Esophagus mucosa (tissue), 1 donor: ENCODE measurements around the gene SMU1. TPM values are rescaled to one million over a fixed set of nuclear protein-coding genes. Genes with fewer than 3 reads are reported as not detected.
A peak's percentile ranks its signal among the peaks of the same experiment; 100 is the strongest.
"Not testable (repeated sequence)": the region's sequence is repeated elsewhere in the genome, so short reads cannot be mapped to it uniquely, and the experiment has no call there.

Experiments
- ATAC-seq: fragments of 200-7000 bp; cut with Tn5 transposase; one replicate; pipeline ENCODE4 v1.9.1; 2020
- total RNA-seq: library from RNA; stranded (reverse); gene quantifications from one replicate; pipeline ENCODE4 v1.2.4, GENCODE V29; 2023
- donor health status: DM: yes; HTN: yes; CAD: no.

The SMU1 gene
- total RNA-seq, 1 donor from 2014 or later = 11.4 TPM

DNA sequence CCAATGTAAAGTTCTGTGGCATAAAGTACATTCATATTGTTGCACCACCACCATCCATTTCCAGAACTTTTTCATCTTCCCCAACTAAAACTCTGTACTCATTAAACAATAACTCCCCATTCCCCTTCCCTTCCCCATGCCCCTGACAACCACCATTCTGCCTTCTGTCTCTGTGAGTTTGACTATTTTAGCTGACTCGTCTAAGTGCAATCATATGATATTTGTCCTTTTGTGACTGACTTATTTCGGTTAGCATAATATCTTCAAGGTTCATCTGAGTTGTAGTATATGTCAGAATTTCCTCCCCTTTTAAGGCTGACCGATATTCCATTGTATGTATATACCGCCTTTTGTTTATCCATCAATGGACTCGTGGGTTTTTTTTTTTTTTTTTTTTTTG is 29.0 kb upstream of the SMU1 start:
- ATAC-seq = no peak

DNA sequence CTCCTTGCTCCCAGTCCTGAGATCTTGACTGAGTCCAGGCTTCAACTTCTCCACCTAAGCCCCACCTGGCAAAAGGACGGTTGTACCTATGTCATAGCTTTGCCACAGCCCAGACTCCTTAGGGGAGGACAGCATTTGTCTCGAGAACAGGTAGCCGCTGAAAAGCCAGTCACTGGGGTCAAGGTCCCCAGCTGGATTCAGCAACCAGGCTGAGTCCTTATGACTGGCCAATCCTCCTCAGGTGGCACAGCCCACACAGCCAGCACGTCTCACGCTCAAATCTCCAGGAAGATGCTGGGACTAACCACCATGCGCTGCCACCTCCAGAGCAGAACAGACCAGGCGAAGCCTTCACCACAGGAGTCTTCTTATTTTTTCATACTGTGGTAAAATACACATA is 27.9 kb upstream of the SMU1 start:
- ATAC-seq = no peak

DNA sequence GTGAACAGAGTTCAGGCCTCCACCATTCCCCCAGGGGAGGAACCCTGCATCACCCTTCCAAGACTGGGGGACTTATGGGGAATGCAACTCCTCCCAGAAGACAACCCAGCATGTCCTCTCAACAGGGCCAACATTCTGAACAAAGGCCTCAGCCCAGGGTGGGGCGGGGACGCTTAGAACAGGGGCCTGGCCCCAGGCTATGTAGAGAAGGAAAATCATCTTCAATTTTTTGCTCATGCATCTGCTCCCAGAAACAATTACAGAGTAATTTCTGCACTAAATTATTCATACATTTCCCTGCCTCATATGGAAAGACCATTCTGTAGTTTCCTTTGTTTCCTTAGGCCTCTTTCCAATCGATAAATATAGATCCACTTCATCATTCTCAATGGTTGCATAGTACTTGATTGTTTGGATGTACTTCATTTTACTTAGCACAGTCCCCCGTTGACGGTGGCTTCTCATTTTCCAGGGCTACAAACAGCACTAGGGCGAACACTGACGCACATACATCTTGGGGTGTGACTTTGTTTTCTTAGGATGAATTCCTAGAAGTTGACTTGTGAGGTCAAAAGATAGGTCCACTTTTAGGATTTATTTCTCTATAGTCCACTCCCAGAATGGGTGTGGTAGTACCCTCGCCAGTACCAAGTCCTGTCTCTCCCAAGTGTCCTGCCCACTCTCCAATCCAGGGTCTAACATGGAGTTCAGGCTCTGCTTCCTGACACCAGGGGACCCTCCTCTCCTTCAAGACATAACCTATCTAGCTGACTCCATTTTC is 27.2 kb upstream of the SMU1 start:
- no peak for ATAC-seq

DNA sequence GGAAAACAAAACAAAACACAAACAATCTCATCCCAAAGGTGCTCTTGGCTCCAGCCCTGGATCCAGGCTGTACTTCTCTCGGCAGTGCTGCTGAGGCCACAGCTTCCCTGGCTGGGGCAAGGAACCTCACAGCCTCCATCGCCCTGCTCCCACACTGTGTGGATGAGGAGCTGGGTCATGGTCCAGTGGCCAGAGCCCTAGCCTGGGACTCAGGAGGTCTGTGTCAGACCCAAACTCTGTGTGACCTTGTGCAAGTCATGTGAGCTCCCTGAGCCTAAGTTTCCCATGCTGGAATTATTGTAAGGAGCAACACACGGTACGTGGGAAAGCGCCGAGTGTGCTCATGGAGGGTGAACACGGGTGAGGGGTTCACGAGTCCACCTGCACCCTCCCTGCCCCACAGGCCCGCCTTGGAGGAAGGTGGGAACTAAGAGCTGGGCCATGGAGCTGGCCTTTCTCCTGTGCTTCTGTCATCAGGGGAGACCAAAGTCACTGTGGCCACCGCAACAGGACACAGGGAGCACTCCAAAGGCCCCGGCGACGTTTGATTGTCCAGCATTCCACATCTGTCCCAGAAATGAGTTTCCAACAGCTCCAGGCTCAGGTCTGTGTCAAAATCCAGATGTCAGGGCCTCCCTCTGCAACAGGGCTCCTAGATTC is 26.2 kb upstream of the SMU1 start:
- no peak for ATAC-seq

DNA sequence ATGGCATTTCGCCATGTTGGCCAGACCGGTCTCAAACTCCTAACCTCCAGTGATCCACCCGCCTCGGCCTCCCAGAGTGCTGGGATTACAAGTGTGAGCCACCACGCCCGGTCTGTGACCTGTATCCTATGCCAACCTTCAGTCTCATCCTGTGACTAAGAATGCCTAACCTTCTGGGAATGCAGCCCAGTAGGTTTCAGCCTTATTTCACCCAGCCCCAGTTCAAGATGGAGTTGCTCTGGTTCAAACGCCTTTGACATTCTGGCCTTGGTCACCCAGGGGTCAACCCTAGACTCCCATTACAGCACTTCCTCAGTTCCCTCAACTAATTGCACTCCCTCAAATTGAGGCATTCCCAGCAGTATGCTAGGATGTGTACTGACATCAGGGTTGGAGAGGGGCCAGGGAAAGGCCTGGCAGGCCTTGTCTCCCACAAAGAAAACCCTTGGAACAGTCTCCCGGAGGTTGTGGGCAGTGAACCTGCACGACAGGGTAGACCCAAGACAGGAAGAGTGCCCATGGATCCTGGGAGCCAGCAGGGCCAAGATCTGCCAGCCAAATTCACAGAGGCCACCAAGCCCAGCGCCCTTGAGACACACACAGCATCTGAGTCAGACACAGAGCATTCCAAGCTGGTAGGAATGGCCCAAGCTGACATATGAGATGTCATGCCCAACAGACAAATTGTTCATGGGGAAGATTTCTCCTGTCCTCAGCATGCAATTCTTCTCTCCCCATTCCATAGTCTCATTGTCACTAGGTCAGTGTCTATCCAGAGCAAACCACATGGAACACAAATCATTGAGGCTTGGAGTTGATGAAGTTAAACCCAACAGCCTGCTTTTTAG is 24.9 kb upstream of the SMU1 start:
- peak; percentile 84 for ATAC-seq

DNA sequence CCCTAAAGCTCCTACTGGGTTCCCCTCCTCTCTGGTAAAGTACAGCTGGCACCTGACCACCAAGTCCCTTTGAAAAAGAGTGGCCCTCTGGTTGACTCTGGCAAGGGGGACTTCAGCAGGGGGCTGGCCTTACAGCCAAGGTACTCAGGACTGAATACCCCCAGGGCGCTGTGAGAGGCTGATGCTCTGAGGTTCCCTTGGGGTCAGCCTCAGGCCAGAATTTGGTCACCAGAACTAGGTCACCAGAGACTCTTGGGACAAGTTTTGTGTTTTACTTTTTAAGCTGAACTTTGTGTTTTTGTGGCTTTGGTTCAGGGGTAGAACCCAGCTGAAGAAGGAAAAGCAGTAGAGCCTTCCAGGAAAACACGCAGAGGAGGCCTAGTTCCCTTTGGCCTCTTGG is 23.3 kb upstream of the SMU1 start:
- no peak for ATAC-seq

DNA sequence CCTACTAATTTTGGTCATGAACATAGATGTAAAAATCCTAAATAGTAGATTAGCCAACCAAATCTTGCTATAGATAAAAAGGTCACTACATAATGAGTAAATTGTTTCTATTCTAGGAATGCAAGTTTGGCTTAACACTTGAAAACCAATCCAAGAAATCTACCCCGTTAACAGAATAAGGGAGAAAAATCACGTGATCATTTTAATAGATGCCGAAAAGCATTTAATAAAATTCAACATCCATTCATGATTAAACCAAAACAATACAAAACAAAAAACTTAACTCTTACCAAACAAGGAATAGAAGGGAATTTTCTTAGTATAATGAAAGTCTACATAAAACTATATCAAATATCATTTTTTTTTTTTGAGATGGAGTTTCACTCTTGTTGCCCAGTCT is 20.7 kb upstream of the SMU1 start:
- no peak for ATAC-seq

GRCh38 chr9:33092634-33093033 is 16.2 kb upstream of the SMU1 start:
- no peak for ATAC-seq

GRCh38 chr9:33085672-33086071 is 9.2 kb upstream of the SMU1 start:
- not testable (repeated sequence) for ATAC-seq

DNA sequence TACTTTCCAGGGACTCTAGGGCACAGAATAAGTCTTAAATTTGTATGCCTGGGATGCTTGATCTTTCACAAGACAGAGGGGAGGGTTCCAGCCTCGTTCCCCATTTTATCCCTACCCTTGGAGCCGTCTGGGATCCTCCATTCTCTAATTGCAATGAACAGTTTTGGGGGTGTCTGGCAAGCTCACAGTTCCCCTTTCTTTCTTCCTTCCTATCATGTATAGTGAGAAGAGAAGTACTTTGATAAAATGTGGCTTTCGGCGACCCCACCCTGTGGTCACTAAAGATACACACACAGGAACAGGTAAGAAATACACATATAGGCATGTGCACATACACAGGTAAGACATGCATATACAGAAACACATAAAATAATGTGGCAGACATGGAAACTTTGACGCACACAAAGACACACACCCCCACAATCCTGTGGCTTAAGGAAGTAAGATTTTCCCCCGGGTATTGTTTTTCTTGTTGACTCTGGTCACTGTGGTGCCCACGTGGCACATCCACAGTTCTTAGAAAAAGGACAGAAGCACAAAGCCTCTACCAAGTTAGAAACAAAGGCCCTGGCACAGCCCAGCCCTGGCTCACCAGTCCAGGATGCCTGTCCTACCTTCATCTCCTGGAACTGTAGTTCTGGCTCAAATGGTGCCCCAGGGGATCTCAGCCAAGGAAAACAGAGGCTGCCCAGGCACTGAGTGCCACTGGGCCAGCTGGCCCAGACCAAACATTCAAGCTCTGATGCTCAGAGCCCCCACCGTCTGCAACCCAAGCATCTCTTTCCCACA is 6.3 kb upstream of the SMU1 start:
- ATAC-seq = peak; percentile 18

DNA sequence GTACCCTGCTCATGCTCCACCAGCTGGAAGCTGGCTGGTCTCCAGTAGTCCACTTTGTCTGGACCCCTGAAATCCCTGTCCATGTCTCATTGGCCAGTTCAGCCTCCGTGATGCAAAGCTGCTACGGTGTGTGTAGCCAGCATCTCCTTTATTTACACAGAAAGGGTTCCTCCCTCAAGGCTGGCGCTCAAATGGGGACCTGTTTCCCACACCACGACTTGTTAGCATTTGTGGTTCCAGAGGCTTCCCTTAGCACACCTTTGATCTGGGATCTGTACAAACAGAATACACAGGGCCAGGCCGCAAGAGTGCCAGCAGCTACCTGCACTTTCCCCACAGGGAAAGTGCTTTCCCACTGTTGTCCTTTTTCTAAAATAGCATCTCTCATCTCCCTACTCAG is 5.7 kb upstream of the SMU1 start:
- ATAC-seq = no peak

DNA sequence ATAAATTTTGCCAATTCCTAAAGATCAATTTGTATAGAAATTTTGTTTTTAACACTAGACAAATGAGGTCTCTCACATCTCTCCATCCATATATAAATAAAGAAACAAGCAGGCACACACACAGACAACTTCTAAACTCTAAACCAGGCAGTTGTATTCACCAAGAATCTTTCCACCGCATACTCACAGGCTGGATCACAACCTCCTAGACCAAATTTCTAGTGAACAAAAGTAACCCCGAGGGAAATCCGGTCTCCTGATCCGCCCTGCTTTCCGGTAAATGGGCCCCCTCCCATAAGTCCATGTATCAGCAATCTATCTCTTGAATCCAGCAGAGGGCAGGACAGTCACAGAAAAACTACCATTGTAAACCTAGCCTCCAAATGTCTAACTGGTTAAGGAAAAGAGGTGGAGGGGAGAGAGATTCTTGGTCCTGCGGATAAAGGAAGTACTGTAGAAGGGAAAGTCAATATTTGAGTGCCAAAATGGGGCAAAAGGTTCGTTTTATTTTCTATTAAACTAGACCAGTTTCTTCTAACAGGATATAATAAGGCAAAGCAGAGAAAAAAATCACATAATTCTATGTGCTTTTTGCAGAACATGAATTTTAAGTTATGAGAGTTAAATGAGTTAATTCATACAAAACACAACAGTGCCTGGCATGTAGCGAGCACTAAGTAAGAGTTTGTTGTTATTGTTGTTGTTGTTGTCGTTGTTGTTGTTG is 4.8 kb upstream of the SMU1 start:
- peak; percentile 71 for ATAC-seq

GRCh38 chr9:33080534-33080933 is 4.1 kb upstream of the SMU1 start:
- peak; percentile 66 for ATAC-seq

DNA sequence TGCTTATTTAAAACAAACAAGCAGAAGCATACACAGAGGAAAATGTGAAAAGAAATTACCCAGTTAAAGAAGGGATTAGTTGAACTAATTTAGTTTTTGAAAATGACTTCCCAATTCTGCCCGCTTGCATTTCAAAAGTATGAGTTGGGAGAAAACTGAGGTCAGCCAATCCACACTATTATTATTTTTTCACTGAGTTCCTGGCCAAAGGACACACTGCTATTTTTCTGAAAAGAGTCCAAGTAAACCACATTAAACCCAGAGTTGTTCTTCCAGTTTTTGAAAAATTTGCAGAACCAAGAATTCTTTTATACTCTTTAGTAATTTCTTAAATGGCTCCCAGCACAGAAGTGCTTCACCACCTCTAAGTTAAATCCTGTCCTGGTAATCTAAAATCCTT is 7.5 kb downstream of the SMU1 start:
- no peak for ATAC-seq

GRCh38 chr9:33065157-33066076 is 11.1 kb downstream of the SMU1 start:
- ATAC-seq = no peak

GRCh38 chr9:33051144-33051543 is 25.3 kb downstream of the SMU1 start:
- ATAC-seq = no peak

- no peak for ATAC-seq
These were observed 26.7 kb downstream of the SMU1 start for GRCh38 chr9:33049680-33050361.

- ATAC-seq = no peak
These were observed 28.4 kb downstream of the SMU1 start for GRCh38 chr9:33048054-33048465.

GRCh38 chr9:33046061-33046460 is 30.4 kb downstream of the SMU1 start:
- no peak for ATAC-seq

DNA sequence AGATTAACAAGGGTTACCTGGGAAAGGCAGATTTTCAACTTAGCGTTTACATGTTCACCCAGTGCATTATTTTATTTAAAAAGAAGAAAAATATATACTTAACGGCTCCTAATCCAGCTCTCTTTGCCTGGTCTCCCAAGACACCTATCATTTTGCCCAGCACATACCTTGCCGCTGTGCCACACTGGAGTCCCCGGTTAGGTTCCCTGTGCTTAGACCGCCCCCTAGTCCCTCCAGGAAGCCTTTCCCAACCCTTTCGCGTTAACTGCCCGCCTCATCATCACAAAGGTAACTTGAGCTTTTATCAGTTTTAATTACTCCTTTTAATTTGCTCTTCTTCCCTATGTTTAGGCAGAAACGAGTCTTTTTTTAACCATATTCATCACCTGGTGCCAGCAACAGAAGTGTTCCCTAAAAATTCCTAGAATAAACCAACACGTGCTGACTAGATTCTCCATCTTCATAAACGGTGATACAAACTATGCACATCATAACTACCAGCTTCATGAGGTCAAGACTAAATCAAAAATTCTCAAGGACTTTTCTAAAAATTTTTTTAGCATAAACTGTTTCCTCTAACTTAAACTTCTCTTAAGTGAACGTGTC is 31.7 kb downstream of the SMU1 start:
- peak; percentile 62 for ATAC-seq
